Adrenal gland (tissue), 19 donors: Measurements from ENCODE around the gene WDR89. TPM values are rescaled to one million over a fixed set of nuclear protein-coding genes. Genes with fewer than 3 reads are reported as not detected.

Experiments
- DNase-seq, 7 donors: peaks; one replicate each; pipeline ENCODE4 v3.0.0-alpha.2; 2019 to 2020
- H3K27ac ChIP-seq, 5 donors: fragments of 200-600 bp; sonication (generic) in 4 of 5; 1 replicate in 3 of 5; 2 replicates in 2 of 5; pipeline versions ENCODE4 v1.5.1 to v1.8.0; 2016 to 2020; ENCODE audit warnings: mild to moderate bottlenecking in 1 of 5
- H3K27me3 ChIP-seq: fragments of 200-600 bp; 2 replicates; pipeline ENCODE4 v1.8.0; 2021
- H3K36me3 ChIP-seq, 2 donors: fragments of 200-600 bp; replicated peaks in 1 of 2; 1 replicate in 1 of 2; 2 replicates in 1 of 2; pipeline versions ENCODE4 v1.5.1 to v1.8.0; 2018 to 2022
- H3K4me1 ChIP-seq, 2 donors: fragments of 200-600 bp; replicated peaks in 1 of 2; 1 replicate in 1 of 2; 2 replicates in 1 of 2; pipeline versions ENCODE4 v1.5.1 to v1.8.0; 2018 to 2021
- H3K4me3 ChIP-seq, 4 donors: fragments of 200-600 bp; sonication (generic) in 3 of 4; one replicate each; pipeline ENCODE4 v1.5.1; 2016 to 2018
- H3K9me3 ChIP-seq, 3 donors: fragments of 200-600 bp; sonication (generic) in 1 of 3; replicated peaks in 1 of 3; 1 replicate in 2 of 3; 2 replicates in 1 of 3; pipeline versions ENCODE4 v1.5.1 to v1.8.0; 2016 to 2021
- POLR2A ChIP-seq, 2 donors: fragments of 450-650 bp; IDR thresholded peaks; one replicate each; pipeline ENCODE4 v1.6.1; 2017; ENCODE audit warnings: antibody characterized with exemption in 2 of 2, mild to moderate bottlenecking in 2 of 2, moderate library complexity in 1 of 2
- WGBS, 4 donors: extraction: QIAGEN DNeasy Blood & Tissue Kit in 2 of 4; methylation state at CpG; one replicate each; pipeline versions ENCODE4 v1.1.5 to v1.1.7; 2013 to 2017; 5-methylcytosine and 5-hydroxymethylcytosine counted together
- intact Hi-C, 2 donors: fragments of 100-400 bp; cut with DNase I; formaldehyde crosslinking; loops; one replicate each; pipeline versions ENCODE4 v1.14.1 to v1.15.0; 2022 to 2023
- long read RNA-seq, 10 donors: library from polyadenylated mRNA in 3 of 10; unstranded in 2 of 10; stranded (forward) in 1 of 10; transcript quantifications; one replicate each; pipeline ENCODE4 v2.0.0 and lab custom pipeline, GENCODE V29; 2021 to 2026
- polyA plus RNA-seq, 3 donors: library from polyadenylated mRNA; stranded (reverse); fragments of 200-250 nt in 2 of 3; fragments of 350-450 nt in 1 of 3; fragmentation: Illumina TruSeq in 1 of 3; extraction: RNeasy Lipid Tissue Mini Kit (QIAGEN cat#74804) in 1 of 3; gene quantifications; one replicate each; pipeline ENCODE4 v1.2.3, GENCODE V29; 2013 to 2014
- total RNA-seq, 9 donors: library from RNA; depleted of rRNA in 4 of 9; stranded (reverse); fragments of >200 nt in 4 of 9; fragments of 120-200 nt in 1 of 9; fragmentation: NEBNext Ultra II Directional in 1 of 9; extraction: Animal tissue kit (Norgen Biotek cat#: 25700) in 1 of 9; gene quantifications; one replicate each; pipeline versions ENCODE4 v1.1.0 to v1.2.4, GENCODE V29; 2013 to 2023
- TF ChIP-seq, protein P1 (sequence below), 6 experiments: fragments of 450-650 bp in 4 of 6; fragments of 200-600 bp in 2 of 6; sonication (generic) in 1 of 6; IDR thresholded peaks; 1 replicate in 5 of 6; 2 replicates in 1 of 6; pipeline versions ENCODE4 v1.5.1 to v1.8.0; 2016 to 2021; ENCODE audit warnings: antibody characterized with exemption in 6 of 6, mild to moderate bottlenecking in 2 of 6, moderate library complexity in 1 of 6
- donor health status: healthy with polysubstance abuse.
- donor health status: Bipolar disorder and iron deficiency.
- donor health status: DM: yes; HTN: yes; CAD: no.
- donor health status: DM: no; HTN: no; CAD: no.
- donor health status: DM: no; HTN: no; CAD: no.
- donor health status: DM: yes; HTN: yes; CAD: no.

WDR89 gene, protein sequence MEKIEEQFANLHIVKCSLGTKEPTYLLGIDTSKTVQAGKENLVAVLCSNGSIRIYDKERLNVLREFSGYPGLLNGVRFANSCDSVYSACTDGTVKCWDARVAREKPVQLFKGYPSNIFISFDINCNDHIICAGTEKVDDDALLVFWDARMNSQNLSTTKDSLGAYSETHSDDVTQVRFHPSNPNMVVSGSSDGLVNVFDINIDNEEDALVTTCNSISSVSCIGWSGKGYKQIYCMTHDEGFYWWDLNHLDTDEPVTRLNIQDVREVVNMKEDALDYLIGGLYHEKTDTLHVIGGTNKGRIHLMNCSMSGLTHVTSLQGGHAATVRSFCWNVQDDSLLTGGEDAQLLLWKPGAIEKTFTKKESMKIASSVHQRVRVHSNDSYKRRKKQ
- total RNA-seq, result 10 to 100 TPM in 6 of 9 donors, 1 to 10 TPM in 3; 2.5 to 16.4 (median 11.3) TPM
- polyA plus RNA-seq, result 10 to 100 TPM in 1 of 3 donors, 1 to 10 TPM in 2; 5.2 to 19.2 (median 6.8) TPM
- long read RNA-seq, donor 1, transcript WDR89-204 (1 exons, 2,935 nt), result major isoform, 5 of 10 reads
- long read RNA-seq, donor 1, partial matches to known transcripts, result 0 of 10 reads
- long read RNA-seq, donor 1, other reads (novel, unspliced or antisense), result 5 of 10 reads
- long read RNA-seq, donor 2, transcript WDR89-204 (1 exons, 2,935 nt), result major isoform, 5 of 5 reads
- long read RNA-seq, donor 2, partial matches to known transcripts, result 0 of 5 reads
- long read RNA-seq, donor 2, other reads (novel, unspliced or antisense), result 0 of 5 reads
- long read RNA-seq, donor 3, transcript WDR89-204 (1 exons, 2,935 nt), result major isoform, 10 of 17 reads
- long read RNA-seq, donor 3, partial matches to known transcripts, result 0 of 17 reads
- long read RNA-seq, donor 3, other reads (novel, unspliced or antisense), result 7 of 17 reads
- long read RNA-seq, donor 4, partial matches to known transcripts, result 1 of 7 reads
- long read RNA-seq, donor 4, other reads (novel, unspliced or antisense), result 6 of 7 reads
- long read RNA-seq, donor 5, partial matches to known transcripts, result 2 of 17 reads
- long read RNA-seq, donor 5, other reads (novel, unspliced or antisense), result 13 of 17 reads
- long read RNA-seq, donor 6, partial matches to known transcripts, result 0 of 2 reads
- long read RNA-seq, donor 6, other reads (novel, unspliced or antisense), result 2 of 2 reads
- long read RNA-seq, donor 7, partial matches to known transcripts, result 0 of 2 reads
- long read RNA-seq, donor 7, other reads (novel, unspliced or antisense), result 0 of 2 reads
- long read RNA-seq, donor 8, partial matches to known transcripts, result 0 of 9 reads
- long read RNA-seq, donor 8, other reads (novel, unspliced or antisense), result 5 of 9 reads
- long read RNA-seq, donor 9, transcript WDR89-204 (1 exons, 2,935 nt), result major isoform, 5 of 5 reads
- long read RNA-seq, donor 9, partial matches to known transcripts, result 0 of 5 reads
- long read RNA-seq, donor 9, other reads (novel, unspliced or antisense), result 0 of 5 reads
- long read RNA-seq, donor 10, transcript WDR89-204 (1 exons, 2,935 nt), result major isoform, 7 of 7 reads
- long read RNA-seq, donor 10, partial matches to known transcripts, result 0 of 7 reads
- long read RNA-seq, donor 10, other reads (novel, unspliced or antisense), result 0 of 7 reads

DNA sequence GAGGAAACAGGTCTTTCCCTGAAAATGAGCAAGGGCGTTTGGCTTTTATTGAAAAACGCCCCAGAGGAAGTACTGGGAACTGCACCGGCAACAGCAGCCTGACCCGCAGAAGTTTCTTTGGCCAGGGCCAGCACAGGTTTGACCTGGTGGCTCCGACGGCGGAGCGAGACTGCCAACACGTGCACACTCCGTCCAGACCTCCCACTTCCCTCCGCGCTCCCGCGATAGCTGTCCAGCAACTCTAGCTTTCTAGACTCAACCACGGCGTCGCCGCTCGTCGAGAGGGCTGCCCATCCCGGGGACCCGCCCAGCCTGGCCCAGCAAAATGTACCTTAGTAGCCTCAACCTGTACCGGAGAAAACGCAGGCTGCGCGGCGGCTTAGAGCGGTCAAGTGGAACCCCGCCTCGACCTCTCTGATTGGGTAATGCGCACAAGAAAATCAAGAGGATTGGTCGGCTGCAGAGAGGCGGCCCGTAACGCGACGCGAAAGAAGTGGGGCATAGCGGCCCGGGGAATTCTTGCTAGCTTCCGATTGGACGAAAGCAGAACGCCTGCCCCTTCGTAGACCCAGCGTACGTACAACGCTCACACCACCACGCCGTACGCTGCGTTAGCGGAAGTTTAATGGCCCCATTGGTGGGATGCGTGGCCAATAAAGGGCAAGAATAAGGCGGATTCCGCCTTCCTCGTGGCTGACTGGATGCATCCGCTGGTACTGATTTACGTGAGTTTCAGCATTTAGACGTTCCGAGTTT lies at the start of gene WDR89:
Gene WDR89 (minus strand): TSS at position 399 of the 756 bp plus-strand sequence. CDS start 41,929 bp downstream, outside the sequence.
- H3K27ac ChIP-seq, result peak within 1 kb of the TSS; percentile 71 to 98 (median 94)
- WGBS, 4 donors, result 0% methylated on average over 40 to 60 of the region's 60 CpGs
- peak; percentile 64 to 82 for TF ChIP-seq POLR2A (IDR thresholded peaks at IDR 0.05)
- TF ChIP-seq, protein P1, sequence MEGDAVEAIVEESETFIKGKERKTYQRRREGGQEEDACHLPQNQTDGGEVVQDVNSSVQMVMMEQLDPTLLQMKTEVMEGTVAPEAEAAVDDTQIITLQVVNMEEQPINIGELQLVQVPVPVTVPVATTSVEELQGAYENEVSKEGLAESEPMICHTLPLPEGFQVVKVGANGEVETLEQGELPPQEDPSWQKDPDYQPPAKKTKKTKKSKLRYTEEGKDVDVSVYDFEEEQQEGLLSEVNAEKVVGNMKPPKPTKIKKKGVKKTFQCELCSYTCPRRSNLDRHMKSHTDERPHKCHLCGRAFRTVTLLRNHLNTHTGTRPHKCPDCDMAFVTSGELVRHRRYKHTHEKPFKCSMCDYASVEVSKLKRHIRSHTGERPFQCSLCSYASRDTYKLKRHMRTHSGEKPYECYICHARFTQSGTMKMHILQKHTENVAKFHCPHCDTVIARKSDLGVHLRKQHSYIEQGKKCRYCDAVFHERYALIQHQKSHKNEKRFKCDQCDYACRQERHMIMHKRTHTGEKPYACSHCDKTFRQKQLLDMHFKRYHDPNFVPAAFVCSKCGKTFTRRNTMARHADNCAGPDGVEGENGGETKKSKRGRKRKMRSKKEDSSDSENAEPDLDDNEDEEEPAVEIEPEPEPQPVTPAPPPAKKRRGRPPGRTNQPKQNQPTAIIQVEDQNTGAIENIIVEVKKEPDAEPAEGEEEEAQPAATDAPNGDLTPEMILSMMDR (IDR thresholded peaks at IDR 0.05), result peak; percentile 74 to 95 (median 90)
- peaks cover 4 to 8% of the 10 kb centered on the region in 2 donors for H3K4me1 ChIP-seq
- H3K27me3 ChIP-seq, result no peaks in the 10 kb centered on the region
- DNase-seq, result peak; percentile 97 to 99 (median 99)
- intact Hi-C loops, result no loop called here
- H3K4me3 ChIP-seq, result peak within 1 kb of the TSS; percentile 30 to 80 (median 60)
- H3K9me3 ChIP-seq, result no peaks in the 10 kb centered on the region
- H3K36me3 ChIP-seq, result no peaks in the 10 kb centered on the region

DNA sequence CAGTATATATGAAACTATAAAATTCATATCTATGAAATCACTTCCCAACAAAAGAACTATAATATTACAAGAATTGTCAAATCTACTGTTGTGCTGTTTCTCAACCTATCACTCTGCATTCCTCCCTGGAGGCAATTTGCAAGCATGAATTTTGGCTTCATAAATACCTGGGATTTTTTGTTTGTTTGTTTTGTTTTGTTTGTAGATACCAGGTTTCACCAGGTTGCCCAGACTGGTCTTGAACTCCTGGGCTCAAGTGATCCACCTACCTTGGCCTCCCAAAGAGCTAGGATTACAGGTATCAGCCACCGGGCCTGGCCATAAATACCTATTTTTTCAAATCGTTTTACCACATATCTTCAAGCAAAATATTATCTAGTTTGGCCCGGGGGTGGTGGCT lies 47.5 kb upstream of the WDR89 start:
- 85 to 98% (median 89%) methylated on average over 3 of the region's 3 CpGs for WGBS, 4 donors
- Histone ChIP-seq H3K36me3 (no peaks in the 10 kb centered on the region), H3K4me1 (no peaks in the 10 kb centered on the region), H3K27me3 (no peaks in the 10 kb centered on the region), H3K4me3 (no peak overlapping the region), H3K27ac (no peak overlapping the region), H3K9me3 (no peaks in the 10 kb centered on the region)
- intact Hi-C loops, result no loop called here
- TF ChIP-seq, protein P1 (IDR thresholded peaks at IDR 0.05), result no peak
- no peak for TF ChIP-seq POLR2A (IDR thresholded peaks at IDR 0.05)
- DNase-seq, result no peak

DNA sequence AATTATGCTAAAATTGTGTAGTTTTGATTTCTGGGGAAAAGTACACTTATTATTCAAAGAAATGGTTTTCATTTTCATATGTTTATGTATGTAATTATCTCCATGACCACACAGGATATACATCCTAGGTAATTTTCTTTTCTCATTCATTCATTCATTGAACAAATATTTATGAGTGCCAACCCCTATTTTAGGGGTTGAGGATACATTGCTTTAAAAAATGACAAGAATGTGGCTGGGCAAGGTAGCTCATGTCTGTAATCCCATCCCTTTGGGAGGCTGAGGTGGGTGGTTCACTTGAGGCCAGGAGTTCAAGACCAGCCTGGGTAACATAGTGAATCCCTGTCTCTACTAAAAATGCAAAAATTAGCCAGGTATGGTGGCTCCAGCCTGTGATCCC lies 45.3 kb upstream of the WDR89 start:
- intact Hi-C loops, result no loop called here
- Histone ChIP-seq H3K27me3 (no peaks in the 10 kb centered on the region), H3K36me3 (no peaks in the 10 kb centered on the region), H3K9me3 (no peaks in the 10 kb centered on the region), H3K4me1 (no peaks in the 10 kb centered on the region), H3K4me3 (no peak overlapping the region), H3K27ac (no peak overlapping the region)
- TF ChIP-seq, protein P1 (IDR thresholded peaks at IDR 0.05), result no peak
- no peak for TF ChIP-seq POLR2A (IDR thresholded peaks at IDR 0.05)
- no peak for DNase-seq
